ENCODE results near the gene NFATC2.
"Not testable (repeated sequence)": the region's sequence is repeated elsewhere in the genome, so short reads cannot be mapped to it uniquely, and the experiment has no call there.

NFATC2 gene

GRCh38 chr20:51540580-51540979 lies 1.9 kb downstream of the NFATC2 start:
- DNase-seq (ENCODE audit: low read depth, low spot score): no peak

GRCh38 chr20:51540074-51540473 lies 2.4 kb downstream of the NFATC2 start:
- not testable (repeated sequence) for DNase-seq (ENCODE audit: low read depth, low spot score)

- no peak for DNase-seq (ENCODE audit: low read depth, low spot score)
Observed at GRCh38 chr20:51536116-51537069, 6.1 kb downstream of the NFATC2 start.

GRCh38 chr20:51535674-51536073 lies 6.8 kb downstream of the NFATC2 start:
- no peak for DNase-seq (ENCODE audit: low read depth, low spot score)

GRCh38 chr20:51535075-51535386 lies 7.5 kb downstream of the NFATC2 start:
- DNase-seq (ENCODE audit: low read depth, low spot score): no peak

GRCh38 chr20:51533291-51534172 lies 9.0 kb downstream of the NFATC2 start:
- no peak for DNase-seq (ENCODE audit: low read depth, low spot score)

- no peak for DNase-seq (ENCODE audit: low read depth, low spot score)
Observed at GRCh38 chr20:51532577-51533191, 9.8 kb downstream of the NFATC2 start.

GRCh38 chr20:51531712-51532456 lies 10.6 kb downstream of the NFATC2 start:
- no peak for DNase-seq (ENCODE audit: low read depth, low spot score)

GRCh38 chr20:51531141-51531710 lies 11.3 kb downstream of the NFATC2 start:
- no peak for DNase-seq (ENCODE audit: low read depth, low spot score)

GRCh38 chr20:51529758-51530157 lies 12.8 kb downstream of the NFATC2 start:
- DNase-seq (ENCODE audit: low read depth, low spot score): no peak

- DNase-seq (ENCODE audit: low read depth, low spot score): no peak
Observed at GRCh38 chr20:51529081-51529681, 13.3 kb downstream of the NFATC2 start.

GRCh38 chr20:51528263-51529027 lies 14.1 kb downstream of the NFATC2 start:
- DNase-seq (ENCODE audit: low read depth, low spot score): no peak

GRCh38 chr20:51526754-51527153 lies 15.8 kb downstream of the NFATC2 start:
- DNase-seq (ENCODE audit: low read depth, low spot score): no peak

GRCh38 chr20:51526106-51526470 lies 16.4 kb downstream of the NFATC2 start:
- no peak for DNase-seq (ENCODE audit: low read depth, low spot score)

- DNase-seq (ENCODE audit: low read depth, low spot score): no peak
Observed at GRCh38 chr20:51525241-51526105, 17.0 kb downstream of the NFATC2 start.

- DNase-seq (ENCODE audit: low read depth, low spot score): no peak
Observed at GRCh38 chr20:51523276-51524013, 19.1 kb downstream of the NFATC2 start.

- DNase-seq (ENCODE audit: low read depth, low spot score): no peak
Observed at GRCh38 chr20:51522207-51522606, 20.3 kb downstream of the NFATC2 start.

- no peak for DNase-seq (ENCODE audit: low read depth, low spot score)
Observed at GRCh38 chr20:51517839-51518238, 24.7 kb downstream of the NFATC2 start.
